LHCN-M2 (cell line): Measurements from ENCODE around the gene ZNF677. TPM values are rescaled to one million over a fixed set of nuclear protein-coding genes. Genes with fewer than 3 reads are reported as not detected.
"Not testable (repeated sequence)": the region's sequence is repeated elsewhere in the genome, so short reads cannot be mapped to it uniquely, and the experiment has no call there.

Experiments used
- DNase-seq: peaks from one replicate; pipeline ENCODE4 v3.0.0-alpha.2; 2012; ENCODE audit warnings: low read depth
- polyA plus RNA-seq: library from polyadenylated mRNA; unstranded; fragments of >200 nt; gene quantifications from one replicate; pipeline ENCODE4 v1.2.1, GENCODE V29; 2012; ENCODE audit warnings: missing spikeins
- total RNA-seq: library from RNA; depleted of rRNA; stranded (reverse); fragments of >200 nt; gene quantifications from 2 replicates; pipeline ENCODE4 v1.2.3, GENCODE V29; 2014; rRNA removed

Gene ZNF677
- 4.2 and 6.7 TPM in 2 replicates for total RNA-seq
- 5.6 TPM for polyA plus RNA-seq

- DNase-seq: peak; percentile 68
These were observed at the start of gene ZNF677 for GRCh38 chr19:53254411-53255341. ZNF677 (minus strand) TSS chr19:53254873; CDS start chr19:53251550, 3,323 bp downstream.

GRCh38 chr19:53301341-53301740, 46.7 kb upstream of the ZNF677 start:
- not testable (repeated sequence) for DNase-seq

GRCh38 chr19:53294786-53295441, 40.2 kb upstream of the ZNF677 start:
- peak; percentile 19 for DNase-seq

- no peak for DNase-seq
These were observed 36.3 kb upstream of the ZNF677 start for GRCh38 chr19:53290758-53291549.

- no peak for DNase-seq
These were observed 30.4 kb upstream of the ZNF677 start for GRCh38 chr19:53285087-53285486.

- not testable (repeated sequence) for DNase-seq
These were observed 27.3 kb upstream of the ZNF677 start for GRCh38 chr19:53281947-53282346.

GRCh38 chr19:53275480-53275879, 20.8 kb upstream of the ZNF677 start:
- no peak for DNase-seq

GRCh38 chr19:53272044-53272443, 17.4 kb upstream of the ZNF677 start:
- DNase-seq: no peak

- not testable (repeated sequence) for DNase-seq
These were observed 15.2 kb upstream of the ZNF677 start for GRCh38 chr19:53269861-53270260.

- DNase-seq: not testable (repeated sequence)
These were observed 12.9 kb upstream of the ZNF677 start, which contains the start of gene VN1R4 for GRCh38 chr19:53267623-53268022. VN1R4 (minus strand) TSS chr19:53267723; CDS start chr19:53267665, 58 bp downstream.

GRCh38 chr19:53257715-53258342, 3.2 kb upstream of the ZNF677 start, which contains the start of gene VN1R2:
VN1R2 (plus strand) TSS chr19:53258292; CDS start chr19:53258376, 84 bp downstream.
- not testable (repeated sequence) for DNase-seq

GRCh38 chr19:53246498-53246897, 8.2 kb downstream of the ZNF677 start:
- DNase-seq: no peak

GRCh38 chr19:53237114-53237777, 17.4 kb downstream of the ZNF677 start:
- no peak for DNase-seq

GRCh38 chr19:53224606-53225005, 30.1 kb downstream of the ZNF677 start:
- DNase-seq: no peak

- not testable (repeated sequence) for DNase-seq
These were observed 32.0 kb downstream of the ZNF677 start for GRCh38 chr19:53222716-53223115.

- no peak for DNase-seq
These were observed 41.9 kb downstream of the ZNF677 start for GRCh38 chr19:53212703-53213320.

- not testable (repeated sequence) for DNase-seq
These were observed 43.1 kb downstream of the ZNF677 start for GRCh38 chr19:53211554-53211953.

- peak; percentile 19 for DNase-seq
These were observed 57.8 kb downstream of the ZNF677 start for GRCh38 chr19:53196777-53197396.

- DNase-seq: peak; percentile 49
These were observed 59.3 kb downstream of the ZNF677 start for GRCh38 chr19:53195265-53195903.
